GM12865 (cell line): Measurements from ENCODE around the gene OTUD6A.

ENCODE experiments used
- DNase-seq: peaks from one replicate; pipeline ENCODE4 v3.0.0; 2010; ENCODE audit warnings: low read depth
- H3K4me3 ChIP-seq: 2 replicates; pipeline ENCODE4 v1.5.1; 2011; ENCODE audit warnings: mild to moderate bottlenecking, low read depth, low read length, control low read depth
- CTCF ChIP-seq: IDR thresholded peaks from 2 replicates; pipeline ENCODE4 v1.5.1; 2011; ENCODE audit warnings: low read length, control low read depth, low read depth, inconsistent platforms; ENCODE audit not compliant: insufficient read depth; ENCODE audit errors: missing control alignments

OTUD6A gene

GRCh38 chrX:70054391-70054790 lies 7.9 kb upstream of the OTUD6A start:
- DNase-seq = no peak
- H3K4me3 ChIP-seq = no peak overlapping the region
- no peak for TF ChIP-seq CTCF

- no peak for DNase-seq
- TF ChIP-seq CTCF = no peak
- H3K4me3 ChIP-seq = no peak overlapping the region
These were observed 799 bp downstream of the OTUD6A start for GRCh38 chrX:70062961-70063550.

- TF ChIP-seq CTCF = no peak
- H3K4me3 ChIP-seq = no peak overlapping the region
- DNase-seq = no peak
These were observed 4.4 kb downstream of the OTUD6A start for GRCh38 chrX:70066646-70067045.

DNA sequence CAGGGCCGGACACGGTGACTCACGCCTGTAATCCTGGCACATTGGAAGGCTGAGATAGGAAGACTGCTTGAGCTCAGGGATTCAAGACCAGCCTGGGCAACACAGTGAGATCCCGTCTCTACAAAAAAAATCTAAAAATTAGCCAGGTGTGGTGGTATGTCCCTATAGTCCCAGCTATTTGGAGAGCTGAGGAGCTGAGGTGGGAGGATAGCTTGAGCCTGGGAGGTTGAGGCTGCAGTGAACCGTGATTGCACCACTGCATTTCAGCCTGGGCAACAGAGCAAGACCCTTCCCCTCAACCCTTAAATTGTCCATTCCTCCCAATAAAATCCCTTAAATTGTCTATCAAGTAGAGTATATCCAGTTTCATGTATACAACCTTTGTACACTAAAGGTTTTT lies 17.0 kb downstream of the OTUD6A start:
- no peak for TF ChIP-seq CTCF
- no peak for DNase-seq
- no peak overlapping the region for H3K4me3 ChIP-seq

- H3K4me3 ChIP-seq = no peak overlapping the region
- TF ChIP-seq CTCF = no peak
- DNase-seq = no peak
These were observed 17.6 kb downstream of the OTUD6A start for GRCh38 chrX:70079870-70080269.

GRCh38 chrX:70082723-70083122 lies 20.5 kb downstream of the OTUD6A start:
- TF ChIP-seq CTCF = no peak
- DNase-seq = no peak
- no peak overlapping the region for H3K4me3 ChIP-seq

- DNase-seq = no peak
- H3K4me3 ChIP-seq = no peak overlapping the region
- no peak for TF ChIP-seq CTCF
These were observed 22.5 kb downstream of the OTUD6A start for GRCh38 chrX:70084592-70085240.
